BLaER1 (cell line): ENCODE results near the gene TEDC2.
"Not testable (repeated sequence)": the region's sequence is repeated elsewhere in the genome, so short reads cannot be mapped to it uniquely, and the experiment has no call there.

Source experiments
- H3K27ac ChIP-seq: shearing (Covaris generic); formaldehyde crosslinking; 2 replicates; pipeline ENCODE4 v1.8.1; 2022
- H3K27me3 ChIP-seq: shearing (Covaris generic); formaldehyde crosslinking; 2 replicates; pipeline ENCODE4 v1.8.1; 2022
- H3K36me3 ChIP-seq: shearing (Covaris generic); formaldehyde crosslinking; 2 replicates; pipeline ENCODE4 v1.8.1; 2022
- H3K4me1 ChIP-seq: shearing (Covaris generic); formaldehyde crosslinking; 2 replicates; pipeline ENCODE4 v1.8.1; 2022
- H3K4me2 ChIP-seq: shearing (Covaris generic); formaldehyde crosslinking; 2 replicates; pipeline ENCODE4 v1.8.1; 2022
- H3K4me3 ChIP-seq: shearing (Covaris generic); formaldehyde crosslinking; 2 replicates; pipeline ENCODE4 v1.8.1; 2022
- H3K9ac ChIP-seq: shearing (Covaris generic); formaldehyde crosslinking; 2 replicates; pipeline ENCODE4 v1.8.1; 2022
- H3K9me3 ChIP-seq: shearing (Covaris generic); formaldehyde crosslinking; 2 replicates; pipeline ENCODE4 v1.8.1; 2022
- H4K20me1 ChIP-seq: shearing (Covaris generic); formaldehyde crosslinking; 2 replicates; pipeline ENCODE4 v1.8.1; 2022
- Cebpa-rat ChIP-seq: shearing (Covaris generic); IDR thresholded peaks from 2 replicates; pipeline ENCODE4 v1.8.1; 2022

The TEDC2 gene

DNA sequence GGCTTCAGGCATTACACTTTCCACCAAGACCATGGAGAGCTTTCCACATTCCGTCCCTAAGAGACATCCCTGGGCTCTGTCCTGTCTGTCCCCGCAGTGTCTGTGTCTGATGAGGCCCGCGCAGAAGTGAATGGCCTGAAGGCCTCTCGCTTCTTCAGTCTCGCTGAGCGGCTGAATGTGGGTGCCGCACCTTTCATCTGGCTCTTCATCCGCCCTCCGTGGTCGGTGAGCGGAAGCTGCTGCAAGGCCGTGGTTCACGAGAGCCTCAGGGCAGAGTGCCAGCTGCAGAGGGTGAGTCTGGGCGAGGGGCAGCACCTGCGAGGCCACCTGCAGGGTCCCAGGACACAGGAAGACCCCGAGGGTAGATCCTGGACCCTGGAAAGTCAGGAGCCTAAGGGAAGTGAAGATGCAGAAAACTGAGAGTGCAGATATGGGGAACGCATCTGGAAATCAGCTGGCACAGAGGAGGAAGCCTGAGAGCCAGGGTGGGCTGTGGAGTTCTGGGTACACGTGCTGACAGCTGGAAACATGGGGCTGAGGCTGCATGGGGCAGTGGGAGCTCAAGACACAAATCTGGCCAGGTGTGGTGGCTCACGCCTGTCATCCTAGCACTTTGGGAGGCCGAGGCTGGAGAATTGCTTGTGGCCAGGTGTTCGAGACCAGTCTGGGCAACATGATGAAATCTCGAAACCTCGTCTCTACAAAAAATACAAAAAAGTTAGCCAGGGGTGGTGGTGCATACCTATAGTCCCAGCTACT lies 22.7 kb upstream of the TEDC2 start:
- Histone ChIP-seq H3K4me1 (peaks cover 52% of the 10 kb centered on the region), H4K20me1 (peaks cover 57% of the 10 kb centered on the region), H3K4me3 (no peak overlapping the region), H3K27ac (no peak overlapping the region; the same call in 1 of the 2 replicates), H3K27me3 (no peaks in the 10 kb centered on the region), H3K4me2 (peak overlapping the region; percentile 13; the same call in 1 of the 2 replicates), H3K9me3 (no peaks in the 10 kb centered on the region), H3K36me3 (peaks cover 94% of the 10 kb centered on the region), H3K9ac (0 out of 2 replicates have a peak overlapping the region, but pooled peaks have one; percentile 35)
- no peak for TF ChIP-seq Cebpa-rat

DNA sequence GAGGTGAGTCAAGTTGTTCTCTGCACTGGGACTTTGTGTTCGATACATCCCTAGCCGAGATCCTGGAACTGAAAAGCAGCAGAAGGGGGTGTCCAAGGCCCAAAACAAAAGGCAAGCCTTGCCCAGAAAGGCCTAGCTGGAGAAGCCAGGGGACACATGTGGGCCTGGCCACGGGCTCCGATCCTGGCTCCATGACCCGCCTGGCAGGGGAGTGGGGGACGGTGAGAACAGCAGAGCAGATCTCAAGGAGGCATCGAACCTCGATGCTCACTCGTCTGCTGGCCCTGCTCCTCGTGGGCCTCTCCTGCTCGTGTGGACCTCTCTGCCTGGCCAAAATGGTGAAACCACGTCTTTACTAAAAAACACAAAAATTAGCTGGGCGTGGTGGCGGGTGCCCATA lies 21.8 kb upstream of the TEDC2 start:
- H3K9ac ChIP-seq = no peak overlapping the region
- no peak overlapping the region for H3K27ac ChIP-seq
- H3K36me3 ChIP-seq = peaks cover 87% of the 10 kb centered on the region
- TF ChIP-seq Cebpa-rat = no peak
- no peaks in the 10 kb centered on the region for H3K27me3 ChIP-seq
- H3K4me3 ChIP-seq = no peak overlapping the region
- peaks cover 43% of the 10 kb centered on the region for H3K4me1 ChIP-seq
- peaks cover 48% of the 10 kb centered on the region for H4K20me1 ChIP-seq
- no peaks in the 10 kb centered on the region for H3K9me3 ChIP-seq
- no peak overlapping the region for H3K4me2 ChIP-seq

DNA sequence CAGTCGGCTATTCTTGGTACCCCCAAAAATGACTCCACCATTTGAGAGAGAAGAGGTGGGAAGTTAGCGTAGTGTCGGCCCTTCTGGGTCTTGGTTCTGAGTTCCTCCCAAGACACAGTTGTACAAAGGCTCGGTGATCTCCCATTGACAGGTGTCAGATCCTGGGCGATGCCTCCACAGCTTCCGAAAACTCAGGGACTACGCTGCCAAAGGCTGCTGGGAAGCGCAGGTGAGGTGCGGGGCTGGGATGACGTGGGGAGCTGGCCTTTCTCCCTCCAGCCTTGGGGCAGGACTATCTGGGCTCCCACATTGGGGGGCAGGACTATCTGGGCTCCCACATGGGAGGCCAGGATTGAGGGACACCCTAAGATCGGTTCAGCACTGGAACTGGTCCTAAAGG lies 20.3 kb upstream of the TEDC2 start:
- Histone ChIP-seq H3K27ac (peak overlapping the region; percentile 64), H3K27me3 (no peaks in the 10 kb centered on the region), H3K9me3 (no peaks in the 10 kb centered on the region), H4K20me1 (peaks cover 41% of the 10 kb centered on the region), H3K4me1 (peaks cover 41% of the 10 kb centered on the region), H3K4me3 (no peak overlapping the region), H3K9ac (peak overlapping the region; percentile 34; the same call in 1 of the 2 replicates), H3K4me2 (peak overlapping the region; percentile 57), H3K36me3 (peaks cover 87% of the 10 kb centered on the region)
- TF ChIP-seq Cebpa-rat = no peak

DNA sequence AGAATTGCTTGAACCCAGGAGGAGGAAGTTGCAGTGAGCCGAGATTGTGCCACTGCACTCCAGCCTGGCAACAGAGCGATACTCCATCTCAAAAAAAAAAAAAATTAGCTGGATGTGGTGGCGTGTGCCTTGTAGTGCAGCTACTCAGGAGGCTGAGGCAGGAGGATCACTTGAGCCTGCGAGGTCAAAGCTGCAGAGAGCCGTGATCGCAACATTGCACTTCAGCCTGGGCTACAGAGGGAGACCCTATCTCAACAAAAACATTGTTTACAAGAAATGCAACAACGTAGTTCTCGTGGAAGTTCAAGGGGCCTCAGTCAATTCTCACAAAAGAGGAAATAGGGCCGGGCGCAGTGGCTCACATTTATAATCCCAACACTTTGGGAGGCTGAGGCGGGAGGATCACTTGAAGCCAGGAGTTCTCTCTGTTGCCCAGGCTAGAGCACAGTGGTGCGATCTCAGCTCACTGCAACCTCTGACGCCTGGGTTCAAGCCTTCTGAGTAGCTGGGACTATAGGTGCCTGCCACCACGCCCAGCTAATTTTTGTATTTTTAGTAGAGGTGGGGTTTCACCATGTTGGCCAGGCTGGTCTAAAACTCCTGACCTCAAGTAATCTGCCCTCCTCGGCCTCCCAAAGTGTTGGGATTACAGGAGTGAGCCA lies 18.6 kb upstream of the TEDC2 start:
- not testable (repeated sequence) for H3K27me3 ChIP-seq

DNA sequence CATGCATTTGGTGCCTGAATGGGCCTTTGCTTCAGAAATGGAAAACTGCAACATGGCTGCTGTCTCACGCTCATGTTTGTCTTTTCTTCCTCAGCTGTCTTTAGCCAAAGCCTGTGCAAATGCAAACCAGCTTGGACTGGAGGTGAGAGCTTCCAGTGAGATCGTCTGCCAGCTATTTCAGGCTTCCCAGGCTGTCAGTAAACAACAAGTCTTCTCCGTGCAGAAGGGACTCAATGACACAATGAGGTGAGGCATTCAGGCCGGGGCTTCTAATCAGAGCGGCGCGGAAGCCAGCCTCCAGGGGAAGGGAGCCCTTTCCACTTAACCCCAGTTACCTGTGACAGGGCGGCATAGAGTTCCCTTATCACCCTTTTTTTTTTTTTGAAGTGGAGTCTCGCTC lies 16.4 kb upstream of the TEDC2 start:
- peaks cover 17% of the 10 kb centered on the region for H3K4me1 ChIP-seq
- H3K9ac ChIP-seq = no peak overlapping the region
- no peak for TF ChIP-seq Cebpa-rat
- no peak overlapping the region for H3K27ac ChIP-seq
- H3K36me3 ChIP-seq = peaks cover 87% of the 10 kb centered on the region
- no peak overlapping the region for H3K4me3 ChIP-seq
- H3K4me2 ChIP-seq = no peak overlapping the region
- no peaks in the 10 kb centered on the region for H3K27me3 ChIP-seq
- H3K9me3 ChIP-seq = no peaks in the 10 kb centered on the region
- peaks cover 42% of the 10 kb centered on the region for H4K20me1 ChIP-seq

More for the DNA sequence above, 18.6 kb upstream of the TEDC2 start:
- H3K9me3 ChIP-seq, H3K4me3 ChIP-seq, H3K9ac ChIP-seq, H3K27ac ChIP-seq, H3K4me2 ChIP-seq: not testable (repeated sequence)
- peaks cover 48% of the 10 kb centered on the region for H4K20me1 ChIP-seq
- H3K4me1 ChIP-seq = peaks cover 34% of the 10 kb centered on the region
- H3K36me3 ChIP-seq = peaks cover 87% of the 10 kb centered on the region

DNA sequence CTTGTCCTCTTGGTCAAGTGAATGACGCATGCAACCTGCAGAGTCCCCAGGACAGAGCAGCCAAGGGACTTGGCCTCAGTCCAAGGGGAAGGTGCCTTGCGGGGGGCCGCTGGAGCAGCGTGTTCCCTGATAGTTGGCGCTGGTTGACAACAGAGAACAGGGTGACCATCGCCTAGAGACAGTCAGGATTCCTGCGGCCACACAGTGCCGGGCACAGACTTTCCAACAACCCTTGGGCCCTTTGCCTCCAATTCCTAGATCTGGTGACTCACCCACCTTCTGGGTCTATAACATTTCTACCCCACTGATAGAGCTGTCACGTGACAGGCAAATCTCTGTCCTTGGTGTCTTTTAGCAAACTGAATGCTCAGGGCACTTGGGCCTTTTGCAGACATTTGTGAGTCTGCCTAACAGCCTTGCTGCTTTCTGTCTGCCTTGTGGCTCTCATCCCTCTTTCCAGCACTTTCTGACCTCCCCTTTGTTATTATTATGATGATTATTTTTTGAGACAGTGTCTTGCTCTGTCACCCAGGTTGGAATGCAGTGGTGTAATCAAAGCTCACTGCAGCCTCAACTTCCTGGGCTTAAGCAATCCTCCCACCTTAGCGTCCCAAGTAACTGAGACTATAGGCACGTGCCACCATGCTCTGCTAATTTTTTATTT lies 11.9 kb upstream of the TEDC2 start:
- Histone ChIP-seq H3K36me3 (peaks cover 98% of the 10 kb centered on the region), H3K9me3 (no peaks in the 10 kb centered on the region), H3K9ac (no peak overlapping the region), H4K20me1 (peaks cover 43% of the 10 kb centered on the region), H3K4me1 (peaks cover 25% of the 10 kb centered on the region), H3K4me3 (no peak overlapping the region), H3K27ac (no peak overlapping the region), H3K4me2 (no peak overlapping the region), H3K27me3 (no peaks in the 10 kb centered on the region)
- no peak for TF ChIP-seq Cebpa-rat

DNA sequence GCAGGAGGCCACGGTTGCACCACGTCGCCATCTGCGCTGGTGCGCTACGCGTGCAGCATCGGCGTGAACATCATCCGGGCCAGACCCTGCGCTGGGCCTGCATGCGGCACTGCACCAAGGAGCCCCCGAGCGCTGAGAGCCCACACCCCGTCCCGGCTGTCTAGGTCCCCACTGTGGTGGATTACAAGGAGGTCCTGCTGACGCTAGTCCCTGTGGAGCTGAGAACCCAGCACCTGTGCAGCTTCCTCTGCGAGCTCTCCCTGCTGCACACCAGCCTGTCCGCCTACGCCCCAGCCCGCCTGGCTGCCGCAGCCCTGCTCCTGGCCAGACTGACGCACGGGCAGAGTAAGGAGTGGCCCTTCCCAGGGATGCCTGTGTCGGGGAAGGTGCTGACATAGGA lies 10.8 kb upstream of the TEDC2 start:
- H3K4me1 ChIP-seq = peaks cover 25% of the 10 kb centered on the region
- no peaks in the 10 kb centered on the region for H3K27me3 ChIP-seq
- no peak overlapping the region for H3K9ac ChIP-seq
- TF ChIP-seq Cebpa-rat = no peak
- no peak overlapping the region for H3K4me3 ChIP-seq
- H3K9me3 ChIP-seq = no peaks in the 10 kb centered on the region
- no peak overlapping the region for H3K27ac ChIP-seq
- H3K36me3 ChIP-seq = peaks cover 98% of the 10 kb centered on the region
- H3K4me2 ChIP-seq = no peak overlapping the region
- H4K20me1 ChIP-seq = peaks cover 54% of the 10 kb centered on the region

DNA sequence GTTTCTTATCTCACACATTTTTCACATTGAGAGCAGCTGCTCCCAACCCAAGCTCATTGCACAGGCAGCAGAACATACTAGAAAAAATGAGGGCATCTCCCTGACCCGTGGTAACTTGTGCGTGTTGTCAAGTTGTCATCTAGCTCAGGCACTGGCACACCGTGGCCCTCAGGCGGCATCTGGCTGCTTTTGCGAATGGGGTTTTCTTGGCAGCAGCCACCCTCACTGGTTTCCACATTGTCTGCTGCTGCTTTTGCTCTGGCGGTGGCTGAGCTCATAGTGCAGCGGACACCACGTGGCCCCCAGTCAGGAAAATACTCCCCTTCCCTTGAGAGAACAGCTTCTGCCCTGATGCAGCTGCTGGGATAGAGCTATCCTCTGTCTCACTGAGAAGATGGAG lies 9.4 kb upstream of the TEDC2 start:
- H3K9me3 ChIP-seq = no peaks in the 10 kb centered on the region
- peak overlapping the region; percentile 63; the same call in 1 of the 2 replicates for H3K27ac ChIP-seq
- TF ChIP-seq Cebpa-rat = no peak
- peaks cover 25% of the 10 kb centered on the region for H3K4me1 ChIP-seq
- H3K9ac ChIP-seq = no peak overlapping the region
- peaks cover 56% of the 10 kb centered on the region for H4K20me1 ChIP-seq
- no peak overlapping the region for H3K4me3 ChIP-seq
- H3K27me3 ChIP-seq = no peaks in the 10 kb centered on the region
- peaks cover 98% of the 10 kb centered on the region for H3K36me3 ChIP-seq
- peak overlapping the region; percentile 55; the same call in 1 of the 2 replicates for H3K4me2 ChIP-seq

DNA sequence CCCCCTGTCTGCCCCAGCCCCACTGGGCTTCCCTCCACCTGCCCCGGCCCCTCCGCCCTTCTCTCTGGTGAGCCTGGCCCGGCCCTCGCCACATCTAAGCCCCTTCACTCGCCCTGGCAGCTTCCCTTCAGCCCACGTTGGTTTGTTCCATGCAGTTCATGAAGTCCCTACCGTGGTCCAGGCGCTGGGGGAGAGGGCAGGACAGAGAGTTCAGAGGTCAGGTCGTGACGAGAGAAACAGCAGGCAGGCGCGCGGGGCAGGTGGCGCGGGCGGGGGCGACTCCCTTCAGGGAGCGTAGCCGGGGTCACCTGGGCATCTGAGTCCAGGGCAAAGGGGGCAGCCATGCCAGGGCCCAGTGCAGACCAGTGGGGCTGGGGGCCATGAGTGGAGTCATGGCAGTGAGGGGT lies 8.9 kb upstream of the TEDC2 start:
- no peak for TF ChIP-seq Cebpa-rat
- Histone ChIP-seq H3K27ac (peak overlapping the region; percentile 63), H3K4me3 (no peak overlapping the region), H3K4me2 (peak overlapping the region; percentile 55), H3K9me3 (no peaks in the 10 kb centered on the region), H4K20me1 (peaks cover 57% of the 10 kb centered on the region), H3K27me3 (no peaks in the 10 kb centered on the region), H3K9ac (peak overlapping the region; percentile 53; the same call in 1 of the 2 replicates), H3K36me3 (peaks cover 98% of the 10 kb centered on the region), H3K4me1 (peaks cover 25% of the 10 kb centered on the region)
